Left ventricle myocardium inferior (tissue), 1 donor: ENCODE data around the gene EPB41L2. TPM values are rescaled to one million over a fixed set of nuclear protein-coding genes. Genes with fewer than 3 reads are reported as not detected.

Experiments used
- DNase-seq: peaks from one replicate; pipeline ENCODE4 v3.0.0-alpha.2; 2020
- H3K27ac ChIP-seq: fragments of 200-600 bp; replicated peaks from 2 replicates; pipeline ENCODE4 v1.8.0; 2021
- H3K27me3 ChIP-seq: fragments of 200-600 bp; 2 replicates; pipeline ENCODE4 v1.8.0; 2021; ENCODE audit warnings: low read depth
- H3K36me3 ChIP-seq: fragments of 200-600 bp; 2 replicates; pipeline ENCODE4 v1.8.0; 2021
- H3K4me1 ChIP-seq: fragments of 200-600 bp; 2 replicates; pipeline ENCODE4 v1.8.0; 2021
- H3K4me3 ChIP-seq: fragments of 200-600 bp; 2 replicates; pipeline ENCODE4 v1.8.0; 2021; ENCODE audit warnings: mild to moderate bottlenecking, moderate library complexity
- H3K9me3 ChIP-seq: fragments of 200-600 bp; replicated peaks from 2 replicates; pipeline ENCODE4 v1.8.0; 2021
- intact Hi-C: fragments of 100-400 bp; cut with micrococcal nuclease; formaldehyde crosslinking; loops from one replicate; pipeline ENCODE4 v1.11.0; 2022
- total RNA-seq: library from RNA; stranded (reverse); fragmentation: NEBNext Ultra II Directional; extraction: Animal tissue kit (Norgen Biotek cat#: 25700); gene quantifications from one replicate; pipeline ENCODE4 v1.2.1, GENCODE V29; 2021
- TF ChIP-seq, protein P1 (sequence below): fragments of 200-600 bp; IDR thresholded peaks from 2 replicates; pipeline ENCODE4 v1.8.0; 2021; ENCODE audit warnings: antibody characterized with exemption, mild to moderate bottlenecking, borderline replicate concordance
- donor health status: DM: no; HTN: yes; CAD: no; lungs with severe emphysema.

Gene EPB41L2
- total RNA-seq, 1 donor from 2014 or later, result 70.8 TPM

DNA sequence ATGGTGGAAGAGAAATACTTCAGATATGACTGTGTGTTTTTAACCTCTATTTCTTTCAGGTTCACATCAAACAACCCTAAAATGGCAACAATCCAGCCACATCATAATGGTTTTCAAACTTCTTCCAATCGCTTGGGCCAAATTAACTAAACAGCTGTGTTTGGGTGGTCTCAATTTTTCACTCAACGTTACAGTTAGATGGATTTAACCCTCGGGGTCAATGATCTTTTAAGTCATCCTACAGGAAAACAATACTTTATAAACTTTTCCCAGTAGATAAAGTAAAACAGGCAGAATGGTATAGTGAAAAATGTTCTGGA, 60.4 kb downstream of the EPB41L2 start:
- DNase-seq, result no peak
- no peak overlapping the region for H3K4me3 ChIP-seq
- peaks cover 62% of the 10 kb centered on the region for H3K4me1 ChIP-seq
- H3K27ac ChIP-seq, result peak overlapping the region; percentile 64
- H3K36me3 ChIP-seq, result peaks cover 7% of the 10 kb centered on the region
- no peaks in the 10 kb centered on the region for H3K27me3 ChIP-seq
- TF ChIP-seq, protein P1, sequence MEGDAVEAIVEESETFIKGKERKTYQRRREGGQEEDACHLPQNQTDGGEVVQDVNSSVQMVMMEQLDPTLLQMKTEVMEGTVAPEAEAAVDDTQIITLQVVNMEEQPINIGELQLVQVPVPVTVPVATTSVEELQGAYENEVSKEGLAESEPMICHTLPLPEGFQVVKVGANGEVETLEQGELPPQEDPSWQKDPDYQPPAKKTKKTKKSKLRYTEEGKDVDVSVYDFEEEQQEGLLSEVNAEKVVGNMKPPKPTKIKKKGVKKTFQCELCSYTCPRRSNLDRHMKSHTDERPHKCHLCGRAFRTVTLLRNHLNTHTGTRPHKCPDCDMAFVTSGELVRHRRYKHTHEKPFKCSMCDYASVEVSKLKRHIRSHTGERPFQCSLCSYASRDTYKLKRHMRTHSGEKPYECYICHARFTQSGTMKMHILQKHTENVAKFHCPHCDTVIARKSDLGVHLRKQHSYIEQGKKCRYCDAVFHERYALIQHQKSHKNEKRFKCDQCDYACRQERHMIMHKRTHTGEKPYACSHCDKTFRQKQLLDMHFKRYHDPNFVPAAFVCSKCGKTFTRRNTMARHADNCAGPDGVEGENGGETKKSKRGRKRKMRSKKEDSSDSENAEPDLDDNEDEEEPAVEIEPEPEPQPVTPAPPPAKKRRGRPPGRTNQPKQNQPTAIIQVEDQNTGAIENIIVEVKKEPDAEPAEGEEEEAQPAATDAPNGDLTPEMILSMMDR, result no peak
- intact Hi-C loops, result no loop called here
- peaks cover 11% of the 10 kb centered on the region for H3K9me3 ChIP-seq

DNA sequence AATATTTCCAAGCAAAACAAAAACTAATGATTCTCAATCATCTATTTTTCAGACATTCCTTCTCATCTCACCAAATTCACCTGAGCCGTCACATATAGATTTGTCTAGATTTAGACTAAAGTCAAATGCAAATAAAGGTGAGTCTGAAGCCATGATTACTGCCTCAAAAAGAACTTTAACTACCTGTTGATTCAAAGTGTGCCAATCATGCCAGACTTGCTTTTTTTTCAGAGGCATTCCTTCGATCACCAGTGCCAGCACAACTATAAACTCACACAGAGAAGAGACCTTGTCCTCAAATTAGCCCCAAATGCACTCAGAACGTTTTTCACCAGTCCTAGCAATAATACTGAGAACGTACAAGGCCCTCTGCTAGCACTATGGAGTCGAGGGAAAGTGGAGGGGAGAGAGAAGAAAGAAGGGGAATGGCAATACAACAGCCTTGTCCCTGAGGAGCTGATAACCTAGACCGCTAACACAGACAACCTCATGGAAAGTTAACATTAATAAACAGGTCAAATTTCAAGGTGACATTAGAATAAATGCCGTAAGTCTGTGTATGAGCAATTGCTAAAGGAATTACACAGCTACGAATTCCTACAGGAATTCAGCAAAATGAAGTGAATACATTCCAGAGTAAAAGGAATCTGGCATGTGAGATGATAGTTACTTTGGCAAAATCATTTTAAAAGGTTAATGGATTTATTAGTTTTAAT, 60.9 kb downstream of the EPB41L2 start:
- H3K4me1 ChIP-seq, result peaks cover 68% of the 10 kb centered on the region
- H3K9me3 ChIP-seq, result peaks cover 6% of the 10 kb centered on the region
- no peaks in the 10 kb centered on the region for H3K27me3 ChIP-seq
- intact Hi-C loops, result no loop called here
- H3K4me3 ChIP-seq, result peak overlapping the region; percentile 35
- no peak for DNase-seq
- TF ChIP-seq, protein P1, result no peak
- H3K36me3 ChIP-seq, result peaks cover 1% of the 10 kb centered on the region
- H3K27ac ChIP-seq, result peak overlapping the region; percentile 64

DNA sequence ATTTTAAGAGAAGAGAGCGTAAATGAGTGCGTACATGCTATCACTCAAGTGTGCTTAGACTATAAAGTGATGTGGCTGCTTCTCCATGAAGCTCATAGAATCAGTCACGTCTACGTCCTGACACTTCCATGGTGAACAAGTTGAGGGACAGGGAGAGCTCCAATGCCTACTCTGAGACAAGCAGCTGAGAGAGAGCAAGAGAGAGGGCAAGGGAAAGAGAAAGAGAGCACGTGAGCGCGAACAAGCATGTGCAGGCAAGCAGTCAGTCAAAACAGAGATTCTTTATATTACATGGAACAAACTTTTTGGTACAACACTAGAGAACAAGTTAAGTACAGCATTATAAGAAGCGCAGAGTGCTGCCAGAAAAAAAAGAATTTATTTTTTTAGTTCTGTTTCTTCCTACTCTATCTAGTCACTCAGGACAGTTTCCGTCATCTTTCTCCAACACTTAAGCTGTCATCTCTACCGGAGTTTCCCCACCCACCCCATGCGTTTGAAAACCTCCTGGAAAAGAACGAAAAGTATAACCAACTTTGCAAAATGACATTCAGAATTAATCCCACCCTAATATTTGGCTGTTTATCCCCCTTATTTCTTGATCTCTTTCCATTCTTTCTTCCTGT, 61.8 kb downstream of the EPB41L2 start:
- Histone ChIP-seq H3K27ac (peak overlapping the region; percentile 64), H3K4me1 (peaks cover 76% of the 10 kb centered on the region), H3K27me3 (no peaks in the 10 kb centered on the region), H3K36me3 (no peaks in the 10 kb centered on the region), H3K9me3 (no peaks in the 10 kb centered on the region), H3K4me3 (peak overlapping the region; percentile 35)
- DNase-seq, result no peak
- intact Hi-C loops, result no loop called here
- TF ChIP-seq, protein P1, result no peak

DNA sequence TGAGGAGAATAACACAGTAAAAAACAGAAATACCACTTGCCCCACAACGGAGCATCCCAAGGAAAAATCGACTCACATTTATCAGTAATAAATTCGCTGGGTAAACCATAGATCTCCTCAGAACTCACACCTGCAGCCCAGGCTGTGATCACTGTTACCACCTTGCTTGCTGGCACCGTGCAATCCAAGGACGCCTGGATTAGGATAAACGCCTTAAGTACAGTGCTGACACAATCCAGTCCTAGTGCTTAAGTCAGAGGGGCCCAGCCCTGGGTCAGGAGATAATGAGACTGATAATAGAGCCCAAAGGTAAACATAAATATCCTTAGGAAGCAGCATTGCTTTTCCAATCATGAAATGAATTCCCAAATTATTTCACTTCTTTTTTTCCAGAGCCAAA, 62.5 kb downstream of the EPB41L2 start:
- H3K9me3 ChIP-seq, result no peaks in the 10 kb centered on the region
- H3K27me3 ChIP-seq, result no peaks in the 10 kb centered on the region
- no peak overlapping the region for H3K4me3 ChIP-seq
- TF ChIP-seq, protein P1, result no peak
- peaks cover 81% of the 10 kb centered on the region for H3K4me1 ChIP-seq
- intact Hi-C loops, result no loop called here
- DNase-seq, result no peak
- no peaks in the 10 kb centered on the region for H3K36me3 ChIP-seq
- H3K27ac ChIP-seq, result peak overlapping the region; percentile 64

DNA sequence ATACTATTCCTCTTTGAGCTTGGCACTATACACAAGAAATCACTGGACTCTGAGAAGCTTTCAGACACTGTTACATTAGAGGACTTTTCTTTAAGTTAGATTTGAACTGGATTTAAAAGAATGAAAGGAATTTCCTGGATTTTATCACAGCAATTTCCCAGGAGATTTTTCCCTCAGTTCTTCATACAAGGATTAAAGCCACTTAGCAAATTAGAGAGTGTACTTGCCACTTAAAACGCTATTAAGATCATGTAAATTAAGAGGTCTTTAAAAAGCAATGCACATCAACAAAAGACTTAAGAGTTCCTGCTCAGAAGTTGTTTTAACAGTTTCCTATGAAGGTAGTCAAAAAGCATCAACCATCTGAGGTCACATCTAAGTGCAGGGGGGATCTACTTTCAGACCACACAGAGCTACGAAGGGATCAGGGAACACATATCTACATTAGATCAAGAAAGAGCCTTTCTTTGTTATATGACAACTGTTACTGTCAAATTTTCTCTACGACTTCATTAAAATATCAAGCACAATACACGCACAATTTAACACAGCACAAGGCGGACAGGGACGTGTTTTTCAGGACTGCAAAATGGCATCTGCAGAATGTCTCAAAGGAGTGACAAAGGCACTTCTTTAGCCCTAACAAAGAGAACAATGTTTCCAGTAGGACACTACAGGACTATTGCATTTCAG, 65.8 kb downstream of the EPB41L2 start:
- TF ChIP-seq, protein P1, result no peak
- intact Hi-C loops, result no loop called here
- peak overlapping the region; percentile 43 for H3K27ac ChIP-seq

More for the DNA sequence above, 65.8 kb downstream of the EPB41L2 start:
- Histone ChIP-seq H3K27me3 (no peaks in the 10 kb centered on the region), H3K4me1 (peaks cover 63% of the 10 kb centered on the region), H3K9me3 (no peaks in the 10 kb centered on the region), H3K4me3 (no peak overlapping the region), H3K36me3 (no peaks in the 10 kb centered on the region)
- no peak for DNase-seq
